Loucy (cell line): ENCODE results near the gene ATP10B.

Source experiments
- H2AFZ ChIP-seq: fragments of 200-600 bp; sonication (generic); 2 replicates; pipeline ENCODE4 v1.6.0; 2016; ENCODE audit warnings: antibody characterized with exemption, mild to moderate bottlenecking, low read length, moderate library complexity
- H3F3A ChIP-seq: fragments of 200-600 bp; 2 replicates; pipeline ENCODE4 v1.6.0; 2016; ENCODE audit warnings: antibody characterized with exemption, low read depth, mild to moderate bottlenecking
- H3K27me3 ChIP-seq: fragments of 200-600 bp; sonication (generic); 2 replicates; pipeline ENCODE4 v1.6.1; 2014; ENCODE audit warnings: low read length, mild to moderate bottlenecking; ENCODE audit not compliant: insufficient read depth, poor library complexity, severe bottlenecking
- H3K36me3 ChIP-seq: fragments of 200-600 bp; sonication (generic); 2 replicates; pipeline ENCODE4 v1.6.1; 2016; ENCODE audit warnings: low read length; ENCODE audit not compliant: insufficient read depth
- H3K4me1 ChIP-seq: fragments of 200-600 bp; sonication (generic); 2 replicates; pipeline ENCODE4 v1.5.1; 2014; ENCODE audit warnings: low read length, mild to moderate bottlenecking; ENCODE audit not compliant: insufficient read depth, poor library complexity, severe bottlenecking
- H3K4me2 ChIP-seq: fragments of 200-600 bp; sonication (generic); 2 replicates; pipeline ENCODE4 v1.6.0; 2014; ENCODE audit warnings: antibody characterized with exemption, low read length, low read depth, mild to moderate bottlenecking; ENCODE audit not compliant: poor library complexity, severe bottlenecking
- H3K4me3 ChIP-seq: fragments of 200-600 bp; sonication (generic); 2 replicates; pipeline ENCODE4 v1.5.1; 2014; ENCODE audit warnings: low read length, mild to moderate bottlenecking, mixed read lengths; ENCODE audit not compliant: poor library complexity, severe bottlenecking
- H3K79me2 ChIP-seq: fragments of 200-600 bp; sonication (generic); 2 replicates; pipeline ENCODE4 v1.6.1; 2014; ENCODE audit warnings: low read length; ENCODE audit not compliant: insufficient read depth
- H3K9ac ChIP-seq: fragments of 200-600 bp; sonication (generic); 2 replicates; pipeline ENCODE4 v1.6.0; 2014; ENCODE audit warnings: mild to moderate bottlenecking, low read depth, low read length, moderate library complexity; ENCODE audit not compliant: poor library complexity, severe bottlenecking
- H3K9me2 ChIP-seq: fragments of 200-600 bp; sonication (generic); replicated peaks from 2 replicates; pipeline ENCODE4 v1.6.1; 2016; ENCODE audit warnings: low read depth, low read length, mixed read lengths
- H3K9me3 ChIP-seq: fragments of 200-600 bp; sonication (generic); 2 replicates; pipeline ENCODE4 v1.6.1; 2014; ENCODE audit warnings: mild to moderate bottlenecking, antibody characterized with exemption, low read length, low read depth; ENCODE audit not compliant: insufficient read depth
- H4K20me1 ChIP-seq: fragments of 200-600 bp; sonication (generic); 2 replicates; pipeline ENCODE4 v1.6.0; 2014; ENCODE audit warnings: antibody characterized with exemption, low read length, mild to moderate bottlenecking; ENCODE audit not compliant: insufficient read depth, poor library complexity, severe bottlenecking
- CTCF ChIP-seq: fragments of 200-600 bp; sonication (generic); conservative IDR thresholded peaks from 2 replicates; pipeline ENCODE4 v1.5.1; 2014; ENCODE audit warnings: mild to moderate bottlenecking, antibody characterized with exemption, low read length
- EZH2phosphoT487 ChIP-seq: fragments of 200-600 bp; IDR thresholded peaks from 2 replicates; pipeline ENCODE4 v1.6.1; 2018; ENCODE audit warnings: antibody characterized with exemption, mild to moderate bottlenecking, moderate library complexity, borderline replicate concordance

The ATP10B gene

GRCh38 chr5:160621526-160621925 is 230.5 kb downstream of the ATP10B start:
- no peak for TF ChIP-seq CTCF
- no peak for TF ChIP-seq EZH2phosphoT487
- no peaks in the 10 kb centered on the region for H3K9me2 ChIP-seq

GRCh38 chr5:160620401-160620800 is 231.6 kb downstream of the ATP10B start:
- Histone ChIP-seq H3F3A (no peaks in the 10 kb centered on the region), H3K4me3 (no peak overlapping the region), H3K79me2 (no peaks in the 10 kb centered on the region), H3K9me3 (no peaks in the 10 kb centered on the region), H2AFZ (no peak overlapping the region), H3K36me3 (no peaks in the 10 kb centered on the region), H3K4me1 (no peaks in the 10 kb centered on the region), H3K27me3 (no peaks in the 10 kb centered on the region), H3K9me2 (no peaks in the 10 kb centered on the region), H4K20me1 (no peaks in the 10 kb centered on the region), H3K4me2 (no peak overlapping the region), H3K9ac (no peak overlapping the region)
- TF ChIP-seq CTCF (no peak), EZH2phosphoT487 (no peak)

More at GRCh38 chr5:160621526-160621925, 230.5 kb downstream of the ATP10B start:
- Histone ChIP-seq H3K79me2 (no peaks in the 10 kb centered on the region), H3K4me3 (no peak overlapping the region), H3K36me3 (no peaks in the 10 kb centered on the region), H2AFZ (no peak overlapping the region), H4K20me1 (no peaks in the 10 kb centered on the region), H3K4me1 (no peaks in the 10 kb centered on the region), H3K9ac (no peak overlapping the region), H3F3A (no peaks in the 10 kb centered on the region), H3K9me3 (no peaks in the 10 kb centered on the region), H3K4me2 (no peak overlapping the region), H3K27me3 (no peaks in the 10 kb centered on the region)

GRCh38 chr5:160619381-160619780 is 232.6 kb downstream of the ATP10B start:
- H3K4me1 ChIP-seq = no peaks in the 10 kb centered on the region
- no peak for TF ChIP-seq CTCF
- no peak for TF ChIP-seq EZH2phosphoT487
- no peaks in the 10 kb centered on the region for H3K36me3 ChIP-seq
- no peak overlapping the region for H3K4me3 ChIP-seq
- no peak overlapping the region for H3K9ac ChIP-seq
- no peaks in the 10 kb centered on the region for H3K9me2 ChIP-seq
- H3K27me3 ChIP-seq = no peaks in the 10 kb centered on the region
- H3F3A ChIP-seq = no peaks in the 10 kb centered on the region
- no peaks in the 10 kb centered on the region for H4K20me1 ChIP-seq
- H3K9me3 ChIP-seq = no peaks in the 10 kb centered on the region
- no peaks in the 10 kb centered on the region for H3K79me2 ChIP-seq
- H3K4me2 ChIP-seq = no peak overlapping the region
- no peak overlapping the region for H2AFZ ChIP-seq
